GM19193 (cell line): ENCODE measurements around the gene PEMT.

Experiments
- POLR2A ChIP-seq: IDR thresholded peaks from 4 replicates; pipeline ENCODE4 v1.6.1; 2011; ENCODE audit not compliant: insufficient read depth, insufficient read length; ENCODE audit errors: extremely low read depth

The PEMT gene

DNA sequence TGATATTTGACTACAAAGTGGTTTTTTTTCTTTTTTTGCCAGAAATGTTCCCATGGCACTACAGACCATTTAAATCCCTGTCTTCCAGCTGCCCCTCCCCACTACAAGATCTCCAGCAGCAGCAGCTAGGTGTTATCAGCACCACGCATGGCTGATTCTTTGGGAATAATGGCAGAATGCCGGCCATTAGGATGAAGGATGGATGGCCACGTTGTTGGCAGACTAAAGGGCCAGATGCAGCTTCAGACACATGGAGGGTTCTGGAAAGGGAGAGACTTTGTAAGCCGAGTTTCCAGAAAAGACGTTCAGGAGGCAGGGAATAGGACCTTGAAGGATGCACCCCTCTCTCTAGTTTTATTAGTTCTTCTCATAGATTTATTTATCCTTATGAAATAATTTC lies 125.0 kb downstream of the PEMT start:
- TF ChIP-seq POLR2A: no peak

DNA sequence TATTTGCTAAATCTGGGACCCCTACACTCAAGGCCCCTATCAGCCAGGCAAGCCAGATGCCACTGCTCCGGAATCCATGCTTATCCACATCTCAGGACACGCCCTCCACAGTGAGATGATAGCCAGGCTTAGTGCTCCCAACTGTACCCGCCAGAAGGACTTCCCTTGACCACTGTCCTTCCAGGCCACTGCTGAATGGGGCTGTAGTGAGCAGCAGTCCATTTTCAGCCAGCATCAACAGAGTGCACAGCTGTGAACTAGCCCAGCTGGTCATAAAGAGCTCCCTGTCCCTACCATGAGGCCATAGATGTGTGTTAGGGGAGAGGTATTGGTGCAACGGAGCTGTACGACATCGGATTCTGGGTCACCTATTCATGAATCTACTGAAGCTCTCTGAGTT lies 127.7 kb downstream of the PEMT start:
- no peak for TF ChIP-seq POLR2A

DNA sequence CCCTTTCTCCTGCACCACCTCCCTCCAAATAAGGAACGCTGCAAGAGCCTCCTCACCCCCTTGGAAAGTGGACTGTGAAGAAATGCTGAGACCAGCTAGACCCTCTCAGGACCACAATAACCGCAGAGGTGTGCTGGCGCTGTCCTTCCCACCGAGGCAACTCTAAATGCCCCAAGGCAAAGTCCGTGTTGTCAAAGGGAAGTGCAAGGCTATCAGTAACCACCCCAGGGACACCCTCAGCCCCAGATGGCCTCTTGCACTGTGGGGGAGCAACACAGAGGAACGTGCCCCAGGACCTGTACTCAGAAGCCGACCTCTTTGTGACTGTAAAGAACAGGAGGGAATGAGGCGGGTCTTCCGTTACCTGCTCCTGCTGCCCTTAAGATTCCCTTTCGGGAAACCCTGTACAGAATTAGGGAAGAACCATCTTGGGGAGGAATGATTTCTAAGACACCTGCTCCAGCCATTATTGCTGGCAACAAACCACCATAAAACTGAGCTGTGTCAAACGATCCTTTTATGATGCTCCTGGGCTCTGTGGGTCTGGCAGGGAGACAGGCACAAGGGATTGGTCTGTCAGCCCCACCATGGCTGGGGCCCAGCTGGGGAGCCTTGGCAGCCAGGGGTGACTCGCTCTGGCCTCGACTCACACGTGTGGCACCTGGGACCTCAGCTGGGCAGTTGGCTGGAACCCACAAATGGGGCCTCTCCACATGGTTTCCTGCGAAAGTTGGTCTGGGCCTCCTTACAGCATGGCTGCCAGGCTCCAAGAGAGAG lies 129.3 kb downstream of the PEMT start:
- no peak for TF ChIP-seq POLR2A

DNA sequence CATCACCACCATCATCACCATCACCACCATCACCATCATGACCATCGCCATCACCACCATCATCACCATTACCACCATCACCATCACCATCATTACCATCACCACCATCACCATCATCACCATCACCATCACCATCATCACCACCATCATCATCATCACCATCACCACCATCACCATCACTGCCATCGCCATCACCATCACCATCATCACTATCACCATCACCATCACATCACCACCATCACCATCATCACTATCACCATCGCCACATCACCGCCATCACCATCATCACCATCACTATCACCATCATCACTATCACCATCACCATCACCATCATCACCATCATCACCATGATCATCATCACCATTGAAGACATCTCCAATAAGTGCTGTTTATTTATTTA lies 131.5 kb downstream of the PEMT start:
- no peak for TF ChIP-seq POLR2A

DNA sequence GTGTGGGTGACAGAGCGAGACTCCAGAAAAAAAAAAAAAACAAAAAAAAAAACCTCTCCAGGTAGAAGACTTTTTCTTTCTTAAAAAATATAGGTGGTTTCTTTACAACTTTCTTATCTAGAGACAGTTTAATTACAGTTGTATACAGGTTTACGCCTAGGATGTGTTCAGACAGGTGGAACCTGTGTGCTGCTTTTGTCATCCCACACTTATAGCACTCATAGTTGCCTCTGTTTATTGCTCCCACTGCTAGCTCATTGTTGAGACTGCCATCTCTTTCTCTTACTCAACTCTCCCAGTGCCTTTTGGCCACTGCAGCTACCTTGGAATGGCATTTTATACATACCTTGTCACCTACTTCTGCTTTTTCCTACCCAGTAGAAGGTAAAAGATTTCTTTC lies 133.8 kb downstream of the PEMT start:
- no peak for TF ChIP-seq POLR2A

DNA sequence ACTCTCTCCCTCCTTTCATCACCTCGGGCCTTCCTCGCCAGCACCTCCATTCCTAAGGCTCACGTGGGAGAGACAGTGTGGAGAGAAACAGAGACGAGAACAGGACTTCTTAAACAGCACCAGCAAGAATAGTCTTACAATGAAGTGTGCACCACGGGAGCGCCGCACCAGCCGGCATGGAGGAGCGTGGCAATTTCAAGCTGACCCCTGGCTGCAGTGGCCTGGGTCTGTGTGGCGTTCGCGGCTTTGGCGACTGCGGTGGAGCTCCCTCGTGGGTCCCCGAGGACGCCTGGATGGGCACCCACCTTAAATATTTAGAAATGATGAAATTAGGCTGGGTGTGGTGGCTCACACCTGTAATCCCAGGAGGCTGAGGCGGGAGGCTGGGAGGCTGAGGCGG lies 135.3 kb downstream of the PEMT start:
- TF ChIP-seq POLR2A: no peak
